Measurements from ENCODE around the gene PSTPIP1. TPM values are rescaled to one million over a fixed set of nuclear protein-coding genes. Genes with fewer than 3 reads are reported as not detected.

The PSTPIP1 gene
- total and polyA plus RNA-seq, 9 donors = 1.3 to 2.9 (median 2.3) TPM

DNA sequence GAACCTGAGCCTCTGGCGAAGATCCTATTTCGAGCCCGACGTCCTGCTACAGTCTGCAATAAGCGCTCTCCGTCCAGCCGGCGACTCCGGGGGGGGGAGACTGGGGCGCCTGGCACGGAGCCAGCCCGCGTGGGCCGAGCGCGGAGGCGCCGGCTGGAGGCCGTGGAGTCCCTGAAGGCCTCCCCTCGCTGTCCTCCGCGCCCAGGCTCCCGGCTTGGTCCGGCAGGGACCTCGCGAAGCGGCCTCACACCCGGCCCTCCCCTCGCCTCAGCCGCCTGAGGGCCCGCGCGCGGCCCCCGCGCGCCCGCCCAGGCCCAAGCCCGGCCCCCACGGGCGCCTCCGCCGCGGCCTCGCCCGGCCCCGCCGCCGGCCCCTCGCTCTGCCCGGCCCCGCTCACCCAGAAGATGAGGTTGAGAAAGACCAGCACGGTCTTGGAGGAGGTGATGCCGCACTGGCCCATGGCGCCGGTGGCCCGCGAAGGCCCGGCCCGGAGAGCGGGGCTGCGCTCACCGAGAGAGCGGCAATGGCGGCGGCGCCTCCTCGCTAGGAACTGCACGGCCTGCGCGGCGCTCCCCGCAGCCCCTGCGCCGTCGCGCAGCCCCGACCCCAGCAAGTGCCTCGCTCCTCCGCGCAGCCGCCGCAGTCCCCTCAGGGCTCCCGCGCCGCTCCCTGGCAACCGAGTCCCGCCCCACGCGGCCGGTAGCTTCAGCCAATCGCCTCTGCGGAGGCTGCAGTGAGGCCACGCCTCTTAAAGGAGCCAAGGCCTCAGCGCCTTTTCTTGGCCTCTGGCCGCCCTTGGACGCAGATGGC lies 75.8 kb downstream of the PSTPIP1 start, which contains the start of gene TSPAN3:
TSPAN3 (minus strand) TSS at position 615 of the 810 bp plus-strand sequence; CDS start at position 460, 155 bp downstream.
- no peaks in the 10 kb centered on the region for H3K9me3 ChIP-seq (replicated peaks; ENCODE audit: control insufficient read depth, low read depth, low read length)
- peak within 1 kb of the TSS; percentile 67 for H3K4me3 ChIP-seq (ENCODE audit: low read length)
- peaks cover 11% of the 10 kb centered on the region for H3K4me1 ChIP-seq (ENCODE audit: control insufficient read depth, insufficient read depth, low read length)
- H3K36me3 ChIP-seq (ENCODE audit: control insufficient read depth, insufficient read depth, low read length) = peaks cover 7% of the 10 kb centered on the region
- peak; percentile 98 for DNase-seq
- WGBS (ENCODE audit: insufficient coverage) = under 1% methylated on average over 91 of the region's 97 CpGs
- peak within 1 kb of the TSS; percentile 84 for H3K27ac ChIP-seq (ENCODE audit: low read length)
- H3K27me3 ChIP-seq (ENCODE audit: control insufficient read depth, insufficient read depth, low read length) = peaks cover 4% of the 10 kb centered on the region

DNA sequence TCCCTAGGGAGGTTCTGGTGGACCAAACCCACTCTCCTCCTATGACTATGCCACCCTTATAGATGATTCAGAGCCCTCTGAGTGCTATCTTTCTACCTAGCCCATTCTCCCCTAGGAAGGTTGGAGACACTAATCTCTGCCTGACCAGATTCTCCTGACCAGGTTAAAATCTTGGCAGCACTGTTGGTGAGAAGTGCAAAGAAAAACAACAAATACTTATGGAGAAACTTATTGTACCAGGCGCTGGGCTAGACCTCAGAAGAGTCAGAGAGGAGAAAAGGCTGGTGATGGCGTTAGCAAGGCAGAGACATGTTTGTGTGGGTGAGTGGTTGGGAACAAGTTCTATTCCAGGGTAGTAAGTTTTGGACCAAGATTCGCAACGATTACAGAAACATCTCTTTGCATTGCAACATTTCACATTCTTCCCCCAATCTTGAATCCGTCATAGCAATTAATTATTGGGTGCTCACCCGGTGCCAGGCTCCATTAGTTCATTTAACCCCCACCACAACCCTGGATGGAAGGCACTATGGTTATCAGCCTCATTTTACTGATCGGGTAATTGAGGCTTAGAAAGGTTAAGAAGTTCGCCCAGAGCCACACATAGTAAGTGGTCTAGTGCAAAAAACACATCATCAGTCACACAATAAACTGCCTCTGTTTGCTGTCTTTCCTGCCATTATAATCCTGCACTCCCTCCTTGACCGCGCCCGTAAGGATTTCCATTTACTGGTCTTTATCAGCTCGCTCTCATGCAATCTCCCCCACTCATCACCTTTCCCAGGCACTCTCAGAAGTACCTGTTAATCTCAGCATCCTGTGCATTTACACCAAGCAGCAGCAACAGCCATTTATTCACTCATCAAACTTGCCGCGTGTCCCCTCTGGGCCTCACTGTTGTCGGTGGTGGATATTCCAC lies 76.6 kb downstream of the PSTPIP1 start:
- Histone ChIP-seq H3K27me3 (ENCODE audit: control insufficient read depth, insufficient read depth, low read length) (peaks cover 4% of the 10 kb centered on the region), H3K36me3 (ENCODE audit: control insufficient read depth, insufficient read depth, low read length) (peaks cover 7% of the 10 kb centered on the region), H3K4me3 (ENCODE audit: low read length) (no peak overlapping the region), H3K4me1 (ENCODE audit: control insufficient read depth, insufficient read depth, low read length) (peaks cover 11% of the 10 kb centered on the region), H3K9me3 (replicated peaks; ENCODE audit: control insufficient read depth, low read depth, low read length) (no peaks in the 10 kb centered on the region), H3K27ac (ENCODE audit: low read length) (peak overlapping the region; percentile 25)
- 78% methylated on average over 10 of the region's 15 CpGs for WGBS (ENCODE audit: insufficient coverage)
- no peak for DNase-seq

DNA sequence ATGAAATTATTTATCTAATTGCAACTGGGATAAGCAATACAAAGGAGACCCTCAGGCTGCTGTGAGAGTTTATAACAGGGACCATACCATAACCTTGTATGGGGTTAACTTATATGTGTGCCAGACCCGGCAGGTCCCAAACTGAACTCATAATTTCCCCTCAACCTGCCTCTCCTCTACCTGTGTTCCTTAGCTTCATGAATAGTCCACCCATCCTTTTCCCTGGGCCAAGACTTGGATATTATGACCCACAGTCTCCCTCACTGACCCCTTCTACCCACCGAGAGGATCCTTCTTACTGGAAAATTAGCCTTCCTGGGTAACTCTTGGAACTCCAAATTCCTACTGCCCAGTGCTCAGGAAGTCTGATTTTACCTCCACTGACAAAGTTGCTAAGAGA lies 79.4 kb downstream of the PSTPIP1 start:
- Histone ChIP-seq H3K27ac (ENCODE audit: low read length) (no peak overlapping the region), H3K27me3 (ENCODE audit: control insufficient read depth, insufficient read depth, low read length) (peaks cover 4% of the 10 kb centered on the region), H3K36me3 (ENCODE audit: control insufficient read depth, insufficient read depth, low read length) (peaks cover 3% of the 10 kb centered on the region), H3K4me3 (ENCODE audit: low read length) (no peak overlapping the region), H3K4me1 (ENCODE audit: control insufficient read depth, insufficient read depth, low read length) (peaks cover 10% of the 10 kb centered on the region), H3K9me3 (replicated peaks; ENCODE audit: control insufficient read depth, low read depth, low read length) (no peaks in the 10 kb centered on the region)
- WGBS (ENCODE audit: insufficient coverage) = 37% methylated on average over 2 of the region's 2 CpGs
- DNase-seq = no peak

DNA sequence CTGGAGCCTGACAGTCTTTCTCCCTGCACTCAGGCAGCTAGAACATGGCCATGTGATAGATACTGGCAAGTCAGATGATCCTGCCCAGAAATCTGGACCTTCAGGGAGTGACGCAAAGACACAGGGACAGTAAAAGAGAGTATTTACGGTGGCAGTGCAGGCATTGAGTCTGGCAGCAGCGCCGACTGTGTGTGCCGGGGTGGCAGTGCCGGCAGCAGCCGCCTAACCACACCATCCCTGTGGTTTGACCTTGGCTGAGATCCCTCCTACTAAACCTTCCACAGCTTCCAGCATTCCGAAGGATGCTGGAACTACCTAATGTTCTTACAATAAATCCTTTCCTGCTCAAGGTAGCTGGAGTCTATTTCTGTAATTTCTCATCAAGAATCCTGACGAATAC lies 80.6 kb downstream of the PSTPIP1 start:
- Histone ChIP-seq H3K4me1 (ENCODE audit: control insufficient read depth, insufficient read depth, low read length) (peaks cover 4% of the 10 kb centered on the region), H3K36me3 (ENCODE audit: control insufficient read depth, insufficient read depth, low read length) (no peaks in the 10 kb centered on the region), H3K9me3 (replicated peaks; ENCODE audit: control insufficient read depth, low read depth, low read length) (no peaks in the 10 kb centered on the region), H3K27me3 (ENCODE audit: control insufficient read depth, insufficient read depth, low read length) (peaks cover 4% of the 10 kb centered on the region), H3K4me3 (ENCODE audit: low read length) (no peak overlapping the region), H3K27ac (ENCODE audit: low read length) (no peak overlapping the region)
- WGBS (ENCODE audit: insufficient coverage) = 60% methylated on average over 2 of the region's 9 CpGs
- no peak for DNase-seq

DNA sequence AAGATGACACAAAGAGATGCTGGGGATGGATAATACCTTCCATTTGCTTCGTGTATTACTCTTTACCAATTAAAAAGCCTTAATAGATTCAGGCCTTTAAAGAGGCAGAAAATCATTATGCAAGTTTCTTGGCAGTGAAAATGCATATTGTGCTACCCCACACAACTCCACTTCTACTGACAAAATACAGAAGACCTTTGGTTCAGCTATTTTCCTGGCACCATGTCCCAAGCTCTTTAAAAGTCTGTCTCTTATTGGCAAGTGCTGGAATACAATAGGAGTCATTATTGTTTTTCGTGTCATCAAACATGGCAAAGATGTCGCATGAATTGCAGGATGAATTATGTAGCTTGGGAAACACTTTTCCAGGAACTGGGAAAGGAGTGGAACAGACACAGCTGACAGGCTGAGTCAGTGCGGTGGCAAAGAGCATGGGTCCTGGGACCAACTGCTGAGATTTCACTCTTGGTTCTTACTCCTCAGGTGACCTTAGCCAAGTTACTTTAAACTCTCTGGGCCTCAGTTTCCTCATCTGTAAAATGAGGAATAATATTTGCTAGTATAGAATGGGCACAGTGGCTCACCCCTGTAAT lies 81.5 kb downstream of the PSTPIP1 start:
- no peak for DNase-seq
- H3K36me3 ChIP-seq (ENCODE audit: control insufficient read depth, insufficient read depth, low read length) = no peaks in the 10 kb centered on the region
- peaks cover under 1% of the 10 kb centered on the region for H3K4me1 ChIP-seq (ENCODE audit: control insufficient read depth, insufficient read depth, low read length)
- H3K27ac ChIP-seq (ENCODE audit: low read length) = no peak overlapping the region
- peaks cover 4% of the 10 kb centered on the region for H3K27me3 ChIP-seq (ENCODE audit: control insufficient read depth, insufficient read depth, low read length)
- H3K4me3 ChIP-seq (ENCODE audit: low read length) = no peak overlapping the region
- H3K9me3 ChIP-seq (replicated peaks; ENCODE audit: control insufficient read depth, low read depth, low read length) = no peaks in the 10 kb centered on the region
- WGBS (ENCODE audit: insufficient coverage) = 72% methylated on average over 2 of the region's 4 CpGs

DNA sequence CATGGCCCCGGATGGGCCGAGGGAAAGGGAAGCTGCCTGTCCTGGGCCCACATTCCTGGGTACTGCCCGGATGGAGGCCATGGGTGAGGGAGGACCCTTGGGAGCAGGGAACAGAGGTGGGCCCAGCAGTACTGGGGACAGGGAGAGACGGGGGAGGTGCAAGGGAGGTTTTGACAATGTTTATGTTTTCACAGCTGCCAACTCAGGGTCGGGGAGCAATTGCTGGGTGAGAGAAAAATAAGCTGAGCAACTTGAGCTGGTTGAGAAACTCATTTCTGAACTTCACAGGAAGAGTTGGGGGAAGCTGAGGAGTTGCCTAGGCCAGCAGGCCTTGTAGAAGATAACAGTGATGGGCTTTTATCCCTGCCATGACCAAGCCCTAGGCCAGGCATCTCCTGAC lies 87.0 kb downstream of the PSTPIP1 start:
- Histone ChIP-seq H3K27me3 (ENCODE audit: control insufficient read depth, insufficient read depth, low read length) (no peaks in the 10 kb centered on the region), H3K4me3 (ENCODE audit: low read length) (no peak overlapping the region), H3K36me3 (ENCODE audit: control insufficient read depth, insufficient read depth, low read length) (no peaks in the 10 kb centered on the region), H3K9me3 (replicated peaks; ENCODE audit: control insufficient read depth, low read depth, low read length) (no peaks in the 10 kb centered on the region), H3K4me1 (ENCODE audit: control insufficient read depth, insufficient read depth, low read length) (peaks cover 4% of the 10 kb centered on the region), H3K27ac (ENCODE audit: low read length) (no peak overlapping the region)
- no peak for DNase-seq
- 75% methylated on average over 5 of the region's 5 CpGs for WGBS (ENCODE audit: insufficient coverage)

DNA sequence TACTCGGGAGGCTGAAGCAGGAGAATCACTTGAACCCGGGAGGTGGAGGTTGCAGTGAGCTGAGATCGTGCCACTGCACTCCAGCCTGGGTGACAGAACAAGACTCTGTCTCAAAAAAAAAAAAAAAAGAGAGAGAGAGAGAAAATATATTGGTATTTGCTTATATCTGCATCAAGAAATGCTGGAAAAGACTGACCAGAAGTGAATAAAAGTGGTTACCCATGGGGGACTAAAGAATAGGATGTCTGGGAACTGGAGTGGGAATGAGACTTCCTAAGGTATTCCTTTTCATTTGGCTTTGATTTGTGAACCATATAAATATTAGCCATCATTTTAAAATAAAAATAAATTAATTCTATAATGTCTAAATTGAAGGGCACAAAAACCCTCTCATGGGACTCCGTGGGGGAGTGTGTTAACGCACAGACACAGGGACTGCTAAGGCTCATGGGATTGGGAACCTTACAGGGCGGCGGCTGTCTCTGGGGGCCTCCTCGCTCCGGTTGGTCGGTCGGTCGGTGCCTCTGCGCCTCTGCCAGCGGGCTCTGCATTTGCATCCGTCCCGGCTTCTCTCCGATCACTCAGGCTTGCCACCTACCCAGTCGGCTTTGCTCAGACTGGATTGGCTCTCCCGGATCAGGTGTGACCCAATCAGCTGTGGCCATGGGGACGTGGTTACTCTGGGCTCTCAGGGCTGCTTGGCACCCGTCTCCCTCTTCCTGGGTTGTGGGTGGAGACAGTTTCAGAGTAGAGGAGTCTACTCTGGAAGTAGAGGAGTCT lies 88.6 kb downstream of the PSTPIP1 start:
- peak overlapping the region; percentile 9 for H3K4me3 ChIP-seq (ENCODE audit: low read length)
- WGBS (ENCODE audit: insufficient coverage) = 12% methylated on average over 21 of the region's 21 CpGs
- DNase-seq = peak; percentile 58
- no peaks in the 10 kb centered on the region for H3K27me3 ChIP-seq (ENCODE audit: control insufficient read depth, insufficient read depth, low read length)
- H3K9me3 ChIP-seq (replicated peaks; ENCODE audit: control insufficient read depth, low read depth, low read length) = no peaks in the 10 kb centered on the region
- H3K4me1 ChIP-seq (ENCODE audit: control insufficient read depth, insufficient read depth, low read length) = peaks cover 4% of the 10 kb centered on the region
- no peak overlapping the region for H3K27ac ChIP-seq (ENCODE audit: low read length)
- H3K36me3 ChIP-seq (ENCODE audit: control insufficient read depth, insufficient read depth, low read length) = no peaks in the 10 kb centered on the region

DNA sequence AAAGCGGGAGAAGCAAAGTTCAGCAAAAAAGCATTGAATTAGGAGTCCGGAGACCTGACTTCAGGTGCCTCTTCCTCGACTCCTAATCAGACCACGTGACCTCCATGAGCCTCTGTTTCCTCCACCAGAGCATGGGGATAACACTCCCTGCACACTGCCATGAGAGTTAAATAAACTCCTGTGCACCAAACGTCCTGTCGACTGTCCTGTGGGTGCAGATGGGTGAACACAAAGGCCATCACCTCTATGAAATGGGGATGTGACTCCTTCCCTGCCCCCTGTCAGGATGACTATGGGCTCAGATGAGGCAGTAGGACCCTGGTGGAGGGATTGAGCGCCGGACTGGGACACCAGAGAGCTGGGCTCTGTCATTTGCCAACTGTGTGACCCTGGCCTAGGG lies 89.5 kb downstream of the PSTPIP1 start:
- DNase-seq = no peak
- Histone ChIP-seq H3K27ac (ENCODE audit: low read length) (no peak overlapping the region), H3K27me3 (ENCODE audit: control insufficient read depth, insufficient read depth, low read length) (no peaks in the 10 kb centered on the region), H3K9me3 (replicated peaks; ENCODE audit: control insufficient read depth, low read depth, low read length) (no peaks in the 10 kb centered on the region), H3K4me3 (ENCODE audit: low read length) (no peak overlapping the region), H3K36me3 (ENCODE audit: control insufficient read depth, insufficient read depth, low read length) (no peaks in the 10 kb centered on the region), H3K4me1 (ENCODE audit: control insufficient read depth, insufficient read depth, low read length) (peaks cover 4% of the 10 kb centered on the region)
- 93% methylated on average over 6 of the region's 8 CpGs for WGBS (ENCODE audit: insufficient coverage)

DNA sequence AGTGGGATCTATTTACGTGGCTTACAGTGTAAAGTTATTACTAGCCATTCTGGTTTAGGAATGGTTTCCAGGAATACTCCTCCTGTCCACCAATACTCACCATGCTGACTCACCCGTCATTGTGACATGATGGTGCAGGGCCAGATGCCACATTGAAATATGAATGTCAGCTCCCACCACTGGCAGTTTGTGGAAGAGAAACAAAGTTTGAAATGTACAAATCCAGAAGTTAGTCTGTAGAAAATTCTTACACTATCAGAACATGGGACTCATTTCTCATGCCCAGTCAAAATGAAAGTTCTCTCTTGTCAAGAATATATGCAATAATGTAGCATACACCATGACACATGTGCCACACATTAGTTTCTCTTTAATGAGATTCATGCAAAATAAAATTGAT lies 90.4 kb downstream of the PSTPIP1 start:
- Histone ChIP-seq H3K9me3 (replicated peaks; ENCODE audit: control insufficient read depth, low read depth, low read length) (no peaks in the 10 kb centered on the region), H3K4me3 (ENCODE audit: low read length) (no peak overlapping the region), H3K27me3 (ENCODE audit: control insufficient read depth, insufficient read depth, low read length) (no peaks in the 10 kb centered on the region), H3K4me1 (ENCODE audit: control insufficient read depth, insufficient read depth, low read length) (peaks cover 4% of the 10 kb centered on the region), H3K27ac (ENCODE audit: low read length) (no peak overlapping the region), H3K36me3 (ENCODE audit: control insufficient read depth, insufficient read depth, low read length) (no peaks in the 10 kb centered on the region)
- no peak for DNase-seq
- WGBS (ENCODE audit: insufficient coverage) = no CpG with 5 or more reads among the region's 2 CpGs

Measured in muscle of leg (tissue), 11 donors.